BJ (cell line): ENCODE data around the gene UBALD1. TPM values are rescaled to one million over a fixed set of nuclear protein-coding genes. Genes with fewer than 3 reads are reported as not detected.

ENCODE experiments used
- CTCF ChIA-PET: fragments of 350-600 bp; formaldehyde crosslinking; extraction: SDS; loops from one replicate; lab custom pipeline; 2021; ENCODE audit warnings: antibody characterized with exemption, inconsistent platforms; lab: Yijun Ruan, JAX
- POLR2A ChIA-PET: fragments of 300-600 bp; sonication (Branson Sonifier 250); formaldehyde crosslinking; extraction: SDS; loops from one replicate; lab custom pipeline; 2021; ENCODE audit warnings: antibody characterized with exemption; lab: Charles Lee
- DNase-seq: peaks from one replicate; pipeline ENCODE4 v3.0.0-alpha.2; 2011; ENCODE audit warnings: low read depth
- H3K27me3 ChIP-seq: 2 replicates; pipeline ENCODE4 v1.6.0; 2011; ENCODE audit warnings: low read length; ENCODE audit not compliant: control insufficient read depth, insufficient read depth
- H3K36me3 ChIP-seq: 2 replicates; pipeline ENCODE4 v1.5.1; 2011; ENCODE audit warnings: low read length; ENCODE audit not compliant: control insufficient read depth, insufficient read depth
- H3K4me3 ChIP-seq: 2 replicates; pipeline ENCODE4 v1.5.1; 2011; ENCODE audit warnings: low read depth, mild to moderate bottlenecking, control low read depth, low read length
- CTCF ChIP-seq: IDR thresholded peaks from 2 replicates; pipeline ENCODE4 v1.5.1; 2011; ENCODE audit warnings: low read depth, mild to moderate bottlenecking, control low read depth, inconsistent platforms, low read length, moderate library complexity; ENCODE audit not compliant: insufficient read depth
- polyA plus RNA-seq: library from polyadenylated mRNA; depleted of rRNA; stranded (reverse); fragments of >200 nt; gene quantifications from 2 replicates; pipeline ENCODE4 v1.2.3, GENCODE V29; 2011

UBALD1 gene
- polyA plus RNA-seq, 1 experiment = 11.6 TPM

- no peaks in the 10 kb centered on the region for H3K27me3 ChIP-seq
- DNase-seq = no peak
- H3K36me3 ChIP-seq = peaks cover 3% of the 10 kb centered on the region; the same call in 1 of the 2 replicates
- TF ChIP-seq CTCF = no peak
- peak overlapping the region; percentile 83 for H3K4me3 ChIP-seq
- ChIA-PET CTCF (interaction anchor here (1.1 to 4.4 kb wide), 2 partner anchors 10 to 28 kb away, joined by 4 to 22 read pairs; partner anchors contain the start of gene MGRN1), POLR2A (interaction anchor here (0.7 kb wide), 1 partner anchor 298 kb away, joined by 3 read pairs; the partner anchor contains the start of gene GLIS2)
Measured at GRCh38 chr16:4613636-4614570, 785 bp downstream of the UBALD1 start.

GRCh38 chr16:4612977-4613635 is 1.6 kb downstream of the UBALD1 start:
- POLR2A ChIA-PET = no interaction called here
- no peak for DNase-seq
- CTCF ChIA-PET = interaction anchor here (1.1 to 4.4 kb wide), 2 partner anchors 11 to 28 kb away, joined by 4 to 22 read pairs; partner anchors contain the start of gene MGRN1
- Histone ChIP-seq H3K27me3 (no peaks in the 10 kb centered on the region), H3K4me3 (peak overlapping the region; percentile 83), H3K36me3 (peaks cover 6% of the 10 kb centered on the region)
- TF ChIP-seq CTCF = no peak

- H3K4me3 ChIP-seq = no peak overlapping the region; the same call in 1 of the 2 replicates
- ChIA-PET CTCF (interaction anchor here (1.1 to 4.4 kb wide), 2 partner anchors 11 to 27 kb away, joined by 4 to 22 read pairs; partner anchors contain the start of gene MGRN1), POLR2A (no interaction called here)
- H3K27me3 ChIP-seq = no peaks in the 10 kb centered on the region
- TF ChIP-seq CTCF = peak; percentile 17; the same call in 1 of the 2 replicates
- DNase-seq = no peak
- peaks cover 8% of the 10 kb centered on the region for H3K36me3 ChIP-seq
Measured at GRCh38 chr16:4612474-4612931, 2.2 kb downstream of the UBALD1 start.

GRCh38 chr16:4611337-4612021 is 3.2 kb downstream of the UBALD1 start:
- Histone ChIP-seq H3K27me3 (no peaks in the 10 kb centered on the region), H3K36me3 (peaks cover 10% of the 10 kb centered on the region), H3K4me3 (no peak overlapping the region)
- POLR2A ChIA-PET = no interaction called here
- no peak for TF ChIP-seq CTCF
- no peak for DNase-seq
- CTCF ChIA-PET = interaction anchor here (3.1 kb wide), 1 partner anchor 26 kb away, joined by 14 read pairs; no protein-coding TSS in a partner anchor
